Adrenal gland (tissue), 12 donors: ENCODE results near the gene OGT. TPM values are rescaled to one million over a fixed set of nuclear protein-coding genes. Genes with fewer than 3 reads are reported as not detected.

Experiments
- DNase-seq, 7 donors: peaks; one replicate each; pipeline ENCODE4 v3.0.0-alpha.2; 2019 to 2020
- H3K27ac ChIP-seq, 5 donors: fragments of 200-600 bp; sonication (generic) in 4 of 5; 1 replicate in 3 of 5; 2 replicates in 2 of 5; pipeline versions ENCODE4 v1.5.1 to v1.8.0; 2016 to 2020; ENCODE audit warnings: mild to moderate bottlenecking in 1 of 5
- H3K27me3 ChIP-seq: fragments of 200-600 bp; 2 replicates; pipeline ENCODE4 v1.8.0; 2021
- H3K36me3 ChIP-seq, 2 donors: fragments of 200-600 bp; replicated peaks in 1 of 2; 1 replicate in 1 of 2; 2 replicates in 1 of 2; pipeline versions ENCODE4 v1.5.1 to v1.8.0; 2018 to 2022
- H3K4me1 ChIP-seq, 2 donors: fragments of 200-600 bp; replicated peaks in 1 of 2; 1 replicate in 1 of 2; 2 replicates in 1 of 2; pipeline versions ENCODE4 v1.5.1 to v1.8.0; 2018 to 2021
- H3K4me3 ChIP-seq, 4 donors: fragments of 200-600 bp; sonication (generic) in 3 of 4; one replicate each; pipeline ENCODE4 v1.5.1; 2016 to 2018
- H3K9me3 ChIP-seq, 3 donors: fragments of 200-600 bp; sonication (generic) in 1 of 3; replicated peaks in 1 of 3; 1 replicate in 2 of 3; 2 replicates in 1 of 3; pipeline versions ENCODE4 v1.5.1 to v1.8.0; 2016 to 2021
- CTCF ChIP-seq, 6 experiments: fragments of 450-650 bp in 4 of 6; fragments of 200-600 bp in 2 of 6; sonication (generic) in 1 of 6; IDR thresholded peaks; 1 replicate in 5 of 6; 2 replicates in 1 of 6; pipeline versions ENCODE4 v1.5.1 to v1.8.0; 2016 to 2021; ENCODE audit warnings: antibody characterized with exemption in 6 of 6, mild to moderate bottlenecking in 2 of 6, moderate library complexity in 1 of 6
- POLR2A ChIP-seq, 2 donors: fragments of 450-650 bp; IDR thresholded peaks; one replicate each; pipeline ENCODE4 v1.6.1; 2017; ENCODE audit warnings: antibody characterized with exemption in 2 of 2, mild to moderate bottlenecking in 2 of 2, moderate library complexity in 1 of 2
- WGBS, 4 donors: extraction: QIAGEN DNeasy Blood & Tissue Kit in 2 of 4; methylation state at CpG; one replicate each; pipeline versions ENCODE4 v1.1.5 to v1.1.7; 2013 to 2017; 5-methylcytosine and 5-hydroxymethylcytosine counted together
- intact Hi-C, 2 donors: fragments of 100-400 bp; cut with DNase I; formaldehyde crosslinking; loops; one replicate each; pipeline versions ENCODE4 v1.14.1 to v1.15.0; 2022 to 2023
- polyA plus RNA-seq, 3 donors: library from polyadenylated mRNA; stranded (reverse); fragments of 200-250 nt in 2 of 3; fragments of 350-450 nt in 1 of 3; fragmentation: Illumina TruSeq in 1 of 3; extraction: RNeasy Lipid Tissue Mini Kit (QIAGEN cat#74804) in 1 of 3; gene quantifications; one replicate each; pipeline ENCODE4 v1.2.3, GENCODE V29; 2013 to 2014
- total RNA-seq, 9 donors: library from RNA; depleted of rRNA in 4 of 9; stranded (reverse); fragments of >200 nt in 4 of 9; fragments of 120-200 nt in 1 of 9; fragmentation: NEBNext Ultra II Directional in 1 of 9; extraction: Animal tissue kit (Norgen Biotek cat#: 25700) in 1 of 9; gene quantifications; one replicate each; pipeline versions ENCODE4 v1.1.0 to v1.2.4, GENCODE V29; 2013 to 2023
- donor health status: healthy with polysubstance abuse.
- donor health status: Bipolar disorder and iron deficiency.
- donor health status: DM: yes; HTN: yes; CAD: no.
- donor health status: DM: no; HTN: no; CAD: no.
- donor health status: DM: no; HTN: no; CAD: no.
- donor health status: DM: yes; HTN: yes; CAD: no.

OGT gene
- total and polyA plus RNA-seq, 12 donors, result 38.0 to 164 (median 103) TPM

GRCh38 chrX:71612256-71612655 is 79.4 kb downstream of the OGT start:
- TF ChIP-seq CTCF (IDR thresholded peaks at IDR 0.05) (no peak), POLR2A (IDR thresholded peaks at IDR 0.05) (no peak)
- H3K27me3 ChIP-seq, result no peaks in the 10 kb centered on the region
- peak in 3 of 7 donors; percentile 42 to 60 (median 57) for DNase-seq
- H3K9me3 ChIP-seq, result no peaks in the 10 kb centered on the region
- no peak overlapping the region for H3K4me3 ChIP-seq
- no peak overlapping the region for H3K27ac ChIP-seq
- intact Hi-C loops, result no loop called here
- no peaks in the 10 kb centered on the region for H3K4me1 ChIP-seq
- H3K36me3 ChIP-seq, result peaks cover 0 to 54% of the 10 kb centered on the region in 2 donors
- WGBS, 4 donors, result 48 to 73% (median 57%) methylated on average over 6 to 8 of the region's 8 CpGs

- H3K9me3 ChIP-seq, result no peaks in the 10 kb centered on the region
- H3K4me1 ChIP-seq, result no peaks in the 10 kb centered on the region
- peaks cover 0 to 37% of the 10 kb centered on the region in 2 donors for H3K36me3 ChIP-seq
- no peak for DNase-seq
- intact Hi-C loops, result no loop called here
- H3K27ac ChIP-seq, result no peak overlapping the region
- H3K4me3 ChIP-seq, result no peak overlapping the region
- WGBS, 4 donors, result 90 to 97% (median 94%) methylated on average over 4 of the region's 4 CpGs
- no peaks in the 10 kb centered on the region for H3K27me3 ChIP-seq
- TF ChIP-seq POLR2A (IDR thresholded peaks at IDR 0.05), result no peak
- no peak for TF ChIP-seq CTCF (IDR thresholded peaks at IDR 0.05)
Observed at GRCh38 chrX:71615056-71615455, 82.2 kb downstream of the OGT start.

GRCh38 chrX:71615954-71616353 is 83.0 kb downstream of the OGT start:
- 76 to 94% (median 79%) methylated on average over 2 to 10 of the region's 10 CpGs for WGBS, 4 donors
- no peak overlapping the region for H3K4me3 ChIP-seq
- no peak overlapping the region for H3K27ac ChIP-seq
- H3K4me1 ChIP-seq, result no peaks in the 10 kb centered on the region
- no peaks in the 10 kb centered on the region for H3K9me3 ChIP-seq
- TF ChIP-seq CTCF (IDR thresholded peaks at IDR 0.05), result no peak
- no peak for TF ChIP-seq POLR2A (IDR thresholded peaks at IDR 0.05)
- H3K27me3 ChIP-seq, result no peaks in the 10 kb centered on the region
- intact Hi-C loops, result no loop called here
- H3K36me3 ChIP-seq, result peaks cover 0 to 28% of the 10 kb centered on the region in 2 donors
- no peak for DNase-seq

GRCh38 chrX:71616672-71617529 is 84.0 kb downstream of the OGT start:
- H3K4me1 ChIP-seq, result no peaks in the 10 kb centered on the region
- peaks cover 0 to 22% of the 10 kb centered on the region in 2 donors for H3K36me3 ChIP-seq
- WGBS, 4 donors, result 83 to 92% (median 89%) methylated on average over 18 to 43 of the region's 43 CpGs
- intact Hi-C loops, result no loop called here
- DNase-seq, result no peak
- no peaks in the 10 kb centered on the region for H3K9me3 ChIP-seq
- no peak overlapping the region for H3K4me3 ChIP-seq
- peaks cover under 1% of the 10 kb centered on the region for H3K27me3 ChIP-seq
- no peak for TF ChIP-seq POLR2A (IDR thresholded peaks at IDR 0.05)
- TF ChIP-seq CTCF (IDR thresholded peaks at IDR 0.05), result no peak
- peak overlapping the region in 1 of 5 donors; percentile 34 for H3K27ac ChIP-seq
